Activated T-cell treated with anti-CD3 and anti-CD28 coated beads, Interleukin-2, amount 50 U/mL, for 4 hours (primary cell): Measurements from ENCODE around the gene RAB3C. TPM values are rescaled to one million over a fixed set of nuclear protein-coding genes. Genes with fewer than 3 reads are reported as not detected.
"Not testable (repeated sequence)": the region's sequence is repeated elsewhere in the genome, so short reads cannot be mapped to it uniquely, and the experiment has no call there.

Experiments used
- ATAC-seq, 2 donors: fragments of 200-7000 bp; cut with Tn5 transposase; one replicate each; pipeline ENCODE4 v1.10.0; 2021
- DNase-seq: peaks from one replicate; pipeline ENCODE4 v3.0.0-alpha.2; 2020
- H3K27me3 Mint-ChIP-seq: one replicate; pipeline ENCODE4 v1.8.0; 2021; ENCODE audit warnings: low read depth, mixed read lengths
- H3K36me3 Mint-ChIP-seq: one replicate; pipeline ENCODE4 v1.8.0; 2022; ENCODE audit warnings: mixed read lengths; ENCODE audit not compliant: insufficient read depth
- H3K4me1 Mint-ChIP-seq: one replicate; pipeline ENCODE4 v1.8.0; 2021; ENCODE audit warnings: low read depth, mixed read lengths
- H3K4me3 Mint-ChIP-seq: one replicate; pipeline ENCODE4 v1.8.0; 2021; ENCODE audit warnings: mild to moderate bottlenecking, moderate library complexity, mixed read lengths
- H3K9me3 Mint-ChIP-seq: one replicate; pipeline ENCODE4 v1.8.0; 2021; ENCODE audit warnings: mixed read lengths
- total RNA-seq, 3 donors: library from RNA; stranded (reverse); gene quantifications; one replicate each; pipeline ENCODE4 v1.2.1, GENCODE V29; 2021

The RAB3C gene
- total RNA-seq, 3 donors from 2014 or later = not detected

- H3K36me3 Mint-ChIP-seq, H3K27me3 Mint-ChIP-seq, DNase-seq, ATAC-seq, H3K9me3 Mint-ChIP-seq, H3K4me1 Mint-ChIP-seq, H3K4me3 Mint-ChIP-seq: not testable (repeated sequence)
Observed at GRCh38 chr5:58572973-58573372, 9.9 kb upstream of the RAB3C start.

- peaks cover 14% of the 10 kb centered on the region for H3K4me1 Mint-ChIP-seq
- no peaks in the 10 kb centered on the region for H3K9me3 Mint-ChIP-seq
- ATAC-seq = no peak
- no peak for DNase-seq
- peaks cover 41% of the 10 kb centered on the region for H3K27me3 Mint-ChIP-seq
- H3K4me3 Mint-ChIP-seq = no peak overlapping the region
- H3K36me3 Mint-ChIP-seq = no peaks in the 10 kb centered on the region
Observed at GRCh38 chr5:58579781-58580180, 3.1 kb upstream of the RAB3C start.

- ATAC-seq (peak; percentile 9 to 12), DNase-seq (no peak)
- peaks cover 14% of the 10 kb centered on the region for H3K4me1 Mint-ChIP-seq
- H3K27me3 Mint-ChIP-seq = peaks cover 45% of the 10 kb centered on the region
- H3K4me3 Mint-ChIP-seq = peak overlapping the region; percentile 75
- no peaks in the 10 kb centered on the region for H3K36me3 Mint-ChIP-seq
- H3K9me3 Mint-ChIP-seq = no peaks in the 10 kb centered on the region
Observed at GRCh38 chr5:58582019-58582802, 664 bp upstream of the RAB3C start.

- no peak overlapping the region for H3K4me3 Mint-ChIP-seq
- ATAC-seq = no peak
Observed at GRCh38 chr5:58595952-58596351, 13.1 kb downstream of the RAB3C start.

GRCh38 chr5:58598440-58598839, 15.6 kb downstream of the RAB3C start:
- ATAC-seq = no peak
- Mint-ChIP-seq H3K4me1 (no peaks in the 10 kb centered on the region), H3K27me3 (no peaks in the 10 kb centered on the region)

More at GRCh38 chr5:58595952-58596351, 13.1 kb downstream of the RAB3C start:
- DNase-seq = no peak
- Mint-ChIP-seq H3K36me3 (no peaks in the 10 kb centered on the region), H3K9me3 (no peaks in the 10 kb centered on the region), H3K4me1 (no peaks in the 10 kb centered on the region), H3K27me3 (peaks cover 3% of the 10 kb centered on the region)

GRCh38 chr5:58599217-58599616, 16.3 kb downstream of the RAB3C start:
- H3K4me3 Mint-ChIP-seq = no peak overlapping the region
- no peak for DNase-seq
- peaks cover 20% of the 10 kb centered on the region for H3K9me3 Mint-ChIP-seq
- ATAC-seq = no peak
- H3K36me3 Mint-ChIP-seq = peaks cover 1% of the 10 kb centered on the region
- H3K27me3 Mint-ChIP-seq = no peaks in the 10 kb centered on the region
- no peaks in the 10 kb centered on the region for H3K4me1 Mint-ChIP-seq

More at GRCh38 chr5:58598440-58598839, 15.6 kb downstream of the RAB3C start:
- Mint-ChIP-seq H3K4me3 (no peak overlapping the region), H3K9me3 (peaks cover 15% of the 10 kb centered on the region), H3K36me3 (peaks cover 1% of the 10 kb centered on the region)
- DNase-seq = no peak

GRCh38 chr5:58600613-58601012, 17.7 kb downstream of the RAB3C start:
- not testable (repeated sequence) for ATAC-seq, H3K36me3 Mint-ChIP-seq, H3K4me1 Mint-ChIP-seq, H3K4me3 Mint-ChIP-seq, DNase-seq, H3K27me3 Mint-ChIP-seq
- peaks cover 20% of the 10 kb centered on the region for H3K9me3 Mint-ChIP-seq

GRCh38 chr5:58602889-58603288, 20.0 kb downstream of the RAB3C start:
- H3K4me1 Mint-ChIP-seq, H3K36me3 Mint-ChIP-seq, H3K4me3 Mint-ChIP-seq, H3K27me3 Mint-ChIP-seq, DNase-seq, ATAC-seq: not testable (repeated sequence)
- peaks cover 20% of the 10 kb centered on the region for H3K9me3 Mint-ChIP-seq

GRCh38 chr5:58606064-58606463, 23.2 kb downstream of the RAB3C start:
- ATAC-seq = no peak
- no peak overlapping the region for H3K4me3 Mint-ChIP-seq
- H3K27me3 Mint-ChIP-seq = no peaks in the 10 kb centered on the region
- H3K9me3 Mint-ChIP-seq = peaks cover 26% of the 10 kb centered on the region
- H3K4me1 Mint-ChIP-seq = no peaks in the 10 kb centered on the region
- H3K36me3 Mint-ChIP-seq = peaks cover 1% of the 10 kb centered on the region
- no peak for DNase-seq

- Mint-ChIP-seq H3K9me3 (no peaks in the 10 kb centered on the region), H3K36me3 (no peaks in the 10 kb centered on the region), H3K27me3 (no peaks in the 10 kb centered on the region), H3K4me3 (no peak overlapping the region), H3K4me1 (no peaks in the 10 kb centered on the region)
- ATAC-seq = no peak
- DNase-seq = no peak
Observed at GRCh38 chr5:58615972-58616371, 33.1 kb downstream of the RAB3C start.

GRCh38 chr5:58617241-58617640, 34.4 kb downstream of the RAB3C start:
- Mint-ChIP-seq H3K4me3 (no peak overlapping the region), H3K27me3 (no peaks in the 10 kb centered on the region), H3K36me3 (no peaks in the 10 kb centered on the region), H3K4me1 (no peaks in the 10 kb centered on the region), H3K9me3 (no peaks in the 10 kb centered on the region)
- no peak for ATAC-seq
- DNase-seq = no peak

- ATAC-seq (no peak), DNase-seq (no peak)
- no peaks in the 10 kb centered on the region for H3K9me3 Mint-ChIP-seq
Observed at GRCh38 chr5:58620336-58620735, 37.5 kb downstream of the RAB3C start.

GRCh38 chr5:58622936-58623871, 40.3 kb downstream of the RAB3C start:
- Mint-ChIP-seq H3K4me1 (no peaks in the 10 kb centered on the region), H3K27me3 (no peaks in the 10 kb centered on the region), H3K4me3 (no peak overlapping the region), H3K9me3 (no peaks in the 10 kb centered on the region), H3K36me3 (no peaks in the 10 kb centered on the region)
- no peak for DNase-seq
- ATAC-seq = no peak

More at GRCh38 chr5:58620336-58620735, 37.5 kb downstream of the RAB3C start:
- Mint-ChIP-seq H3K36me3 (no peaks in the 10 kb centered on the region), H3K4me3 (no peak overlapping the region), H3K4me1 (no peaks in the 10 kb centered on the region), H3K27me3 (no peaks in the 10 kb centered on the region)

GRCh38 chr5:58628626-58629025, 45.8 kb downstream of the RAB3C start:
- no peaks in the 10 kb centered on the region for H3K27me3 Mint-ChIP-seq

More at GRCh38 chr5:58628626-58629025, 45.8 kb downstream of the RAB3C start:
- Mint-ChIP-seq H3K4me3 (no peak overlapping the region), H3K9me3 (no peaks in the 10 kb centered on the region), H3K4me1 (no peaks in the 10 kb centered on the region), H3K36me3 (no peaks in the 10 kb centered on the region)
- no peak for DNase-seq
- ATAC-seq = no peak
